ENCODE data around the gene EEF1AKMT4. TPM values are rescaled to one million over a fixed set of nuclear protein-coding genes. Genes with fewer than 3 reads are reported as not detected.

Gene EEF1AKMT4
- total and polyA plus RNA-seq, 2 donors (not counting 1 experiment from before 2014, with no cell fraction given) = 1.2 to 2.1 TPM

GRCh38 chr3:184291044-184291737, 41.7 kb downstream of the EEF1AKMT4 start:
- Histone ChIP-seq H4K20me1 (ENCODE audit: control insufficient read depth, extremely low read depth, insufficient read depth, low read length) (no peaks in the 10 kb centered on the region), H3K4me2 (ENCODE audit: extremely low read depth, insufficient read depth, low read length) (no peak overlapping the region), H3K4me3 (replicated peaks in 1 of 4; ENCODE audit: control extremely low read depth in 1 of 4, insufficient read depth in 1 of 4, low read depth in 3 of 4, low read length in 4 of 4) (no peak overlapping the region), H2AFZ (ENCODE audit: low read length) (no peak overlapping the region), H3K27ac (ENCODE audit: insufficient read depth, low read length) (no peak overlapping the region), H3K36me3 (ENCODE audit: control insufficient read depth, insufficient read depth, low read length) (no peaks in the 10 kb centered on the region), H3K27me3 (ENCODE audit: control insufficient read depth, insufficient read depth, low read length) (peaks cover 9% of the 10 kb centered on the region), H3K9me3 (ENCODE audit: control insufficient read depth, insufficient read depth, low read depth, low read length) (no peaks in the 10 kb centered on the region), H3K4me1 (ENCODE audit: control insufficient read depth, extremely low read depth, insufficient read depth, low read length) (no peaks in the 10 kb centered on the region), H3K79me2 (ENCODE audit: control insufficient read depth, insufficient read depth, low read length) (no peaks in the 10 kb centered on the region), H3K9ac (ENCODE audit: insufficient read depth, low read length) (no peak overlapping the region)
- DNase-seq (ENCODE audit: low read depth in 2 of 2) = no peak
- TF ChIP-seq CTCF (conservative IDR thresholded peaks at IDR 0.05 in 1 of 2, IDR thresholded peaks at IDR 0.05 in 1 of 2; ENCODE audit: low read depth in 1 of 2, low read length in 2 of 2) (no peak), EZH2 (IDR thresholded peaks at IDR 0.05; ENCODE audit: low read length, missing control alignments) (no peak)

GRCh38 chr3:184291738-184292445, 42.4 kb downstream of the EEF1AKMT4 start:
- H3K4me1 ChIP-seq (ENCODE audit: control insufficient read depth, extremely low read depth, insufficient read depth, low read length) = no peaks in the 10 kb centered on the region
- H3K79me2 ChIP-seq (ENCODE audit: control insufficient read depth, insufficient read depth, low read length) = no peaks in the 10 kb centered on the region
- no peak overlapping the region for H3K9ac ChIP-seq (ENCODE audit: insufficient read depth, low read length)
- no peak for DNase-seq (ENCODE audit: low read depth in 2 of 2)
- H3K36me3 ChIP-seq (ENCODE audit: control insufficient read depth, insufficient read depth, low read length) = no peaks in the 10 kb centered on the region
- H3K27me3 ChIP-seq (ENCODE audit: control insufficient read depth, insufficient read depth, low read length) = peaks cover 7% of the 10 kb centered on the region
- no peaks in the 10 kb centered on the region for H4K20me1 ChIP-seq (ENCODE audit: control insufficient read depth, extremely low read depth, insufficient read depth, low read length)
- H3K4me3 ChIP-seq (replicated peaks in 1 of 4; ENCODE audit: control extremely low read depth in 1 of 4, insufficient read depth in 1 of 4, low read depth in 3 of 4, low read length in 4 of 4) = no peak overlapping the region
- H3K27ac ChIP-seq (ENCODE audit: insufficient read depth, low read length) = no peak overlapping the region
- no peak overlapping the region for H3K4me2 ChIP-seq (ENCODE audit: extremely low read depth, insufficient read depth, low read length)
- H3K9me3 ChIP-seq (ENCODE audit: control insufficient read depth, insufficient read depth, low read depth, low read length) = no peaks in the 10 kb centered on the region
- no peak overlapping the region for H2AFZ ChIP-seq (ENCODE audit: low read length)
- TF ChIP-seq CTCF (conservative IDR thresholded peaks at IDR 0.05 in 1 of 2, IDR thresholded peaks at IDR 0.05 in 1 of 2; ENCODE audit: low read depth in 1 of 2, low read length in 2 of 2) (no peak), EZH2 (IDR thresholded peaks at IDR 0.05; ENCODE audit: low read length, missing control alignments) (no peak)

GRCh38 chr3:184295771-184296170, 46.3 kb downstream of the EEF1AKMT4 start:
- Histone ChIP-seq H3K4me2 (ENCODE audit: extremely low read depth, insufficient read depth, low read length) (no peak overlapping the region), H3K27me3 (ENCODE audit: control insufficient read depth, insufficient read depth, low read length) (peaks cover 7% of the 10 kb centered on the region), H3K27ac (ENCODE audit: insufficient read depth, low read length) (no peak overlapping the region), H2AFZ (ENCODE audit: low read length) (no peak overlapping the region), H3K36me3 (ENCODE audit: control insufficient read depth, insufficient read depth, low read length) (no peaks in the 10 kb centered on the region), H3K4me1 (ENCODE audit: control insufficient read depth, extremely low read depth, insufficient read depth, low read length) (peaks cover 5% of the 10 kb centered on the region), H3K9ac (ENCODE audit: insufficient read depth, low read length) (no peak overlapping the region), H4K20me1 (ENCODE audit: control insufficient read depth, extremely low read depth, insufficient read depth, low read length) (no peaks in the 10 kb centered on the region), H3K9me3 (ENCODE audit: control insufficient read depth, insufficient read depth, low read depth, low read length) (no peaks in the 10 kb centered on the region), H3K4me3 (replicated peaks in 1 of 4; ENCODE audit: control extremely low read depth in 1 of 4, insufficient read depth in 1 of 4, low read depth in 3 of 4, low read length in 4 of 4) (no peak overlapping the region), H3K79me2 (ENCODE audit: control insufficient read depth, insufficient read depth, low read length) (peaks cover 17% of the 10 kb centered on the region)
- no peak for DNase-seq (ENCODE audit: low read depth in 2 of 2)
- TF ChIP-seq EZH2 (IDR thresholded peaks at IDR 0.05; ENCODE audit: low read length, missing control alignments) (no peak), CTCF (conservative IDR thresholded peaks at IDR 0.05 in 1 of 2, IDR thresholded peaks at IDR 0.05 in 1 of 2; ENCODE audit: low read depth in 1 of 2, low read length in 2 of 2) (no peak)
